ENCODE measurements around the gene DMRTA2. TPM values are rescaled to one million over a fixed set of nuclear protein-coding genes. Genes with fewer than 3 reads are reported as not detected.

Gene DMRTA2
- total and polyA plus RNA-seq, 9 of the 15 experiments (the other 6 are each of a cell fraction or from before 2014, with no cell fraction given), result not detected

- ChIA-PET CTCF (ENCODE audit: low intra/inter-chr PET ratio) (no interaction called here), POLR2A (interaction anchor here (1.0 kb wide), 1 partner anchor 14 kb away, joined by 3 read pairs; no protein-coding TSS in a partner anchor)
- Histone ChIP-seq H3K9me1 (ENCODE audit: control insufficient read depth, insufficient read depth, low read length) (no peaks in the 10 kb centered on the region), H3K9me3 (replicated peaks; ENCODE audit: control insufficient read depth, insufficient read depth, low read depth, low read length) (no peaks in the 10 kb centered on the region), H3K27ac (ENCODE audit: extremely low read depth, low read depth, low read length) (no peak overlapping the region), H3K4me2 (ENCODE audit: insufficient read depth, low read length) (no peak overlapping the region), H3K79me2 (ENCODE audit: control insufficient read depth, insufficient read depth, low read length) (no peaks in the 10 kb centered on the region), H3K36me3 (ENCODE audit: control insufficient read depth, insufficient read depth, low read length) (no peaks in the 10 kb centered on the region), H3K4me1 (replicated peaks in 1 of 2; ENCODE audit: control insufficient read depth in 2 of 2, insufficient read depth in 2 of 2, low read length in 2 of 2) (no peaks in the 10 kb centered on the region), H4K20me1 (replicated peaks; ENCODE audit: control insufficient read depth, insufficient read depth, low read length) (no peaks in the 10 kb centered on the region), H3K4me3 (no peak overlapping the region), H2AFZ (ENCODE audit: low read depth, low read length) (no peak overlapping the region), H3K27me3 (ENCODE audit: control insufficient read depth in 2 of 2, insufficient read depth in 2 of 2, low read length in 2 of 2) (peaks cover 0 to 3% of the 10 kb centered on the region in 2 experiments; a peak in 2 of 5 replicates), H3K9ac (ENCODE audit: insufficient read depth in 1 of 2, low read depth in 2 of 2, low read length in 2 of 2) (no peak overlapping the region)
- in situ Hi-C loops (cut with MboI) (loop anchor here (5.0 to 10.0 kb wide), 2 partner anchors 229 to 816 kb away; no protein-coding TSS in a partner anchor), intact Hi-C loops (cut with micrococcal nuclease) (no loop called here)
- WGBS (ENCODE audit: insufficient coverage, low coverage, missing lambda C conversion rate), result 2% methylated on average over 2 of the region's 2 CpGs
- BruUV-seq (replicated peaks), result no TSS peak
- ATAC-seq (no peak), DNase-seq (ENCODE audit: extremely low read depth in 1 of 4, low spot score in 3 of 4) (no peak), FAIRE-seq (no peak)
- TF ChIP-seq ZKSCAN8 (CRISPR knock-in tag; IDR thresholded peaks at IDR 0.05) (no peak), CEBPG (CRISPR knock-in tag; IDR thresholded peaks at IDR 0.05) (no peak), CEBPG (tag; conservative IDR thresholded peaks at IDR 0.05 in 1 of 2, IDR thresholded peaks at IDR 0.05 in 1 of 2) (0 out of 4 replicates have a peak, but pooled peaks of 1 of the 2 experiments have one; percentile 27)
Measured at GRCh38 chr1:50378770-50379169, 44.5 kb downstream of the DMRTA2 start.

- Histone ChIP-seq H3K4me3 (no peak overlapping the region), H3K79me2 (ENCODE audit: control insufficient read depth, insufficient read depth, low read length) (no peaks in the 10 kb centered on the region), H3K36me3 (ENCODE audit: control insufficient read depth, insufficient read depth, low read length) (no peaks in the 10 kb centered on the region), H3K9me3 (replicated peaks; ENCODE audit: control insufficient read depth, insufficient read depth, low read depth, low read length) (no peaks in the 10 kb centered on the region), H2AFZ (ENCODE audit: low read depth, low read length) (no peak overlapping the region), H3K9ac (ENCODE audit: insufficient read depth in 1 of 2, low read depth in 2 of 2, low read length in 2 of 2) (no peak overlapping the region), H3K27me3 (ENCODE audit: control insufficient read depth in 2 of 2, insufficient read depth in 2 of 2, low read length in 2 of 2) (no peaks in the 10 kb centered on the region; a peak in 2 of 5 replicates), H3K9me1 (ENCODE audit: control insufficient read depth, insufficient read depth, low read length) (no peaks in the 10 kb centered on the region), H3K4me2 (ENCODE audit: insufficient read depth, low read length) (no peak overlapping the region), H4K20me1 (replicated peaks; ENCODE audit: control insufficient read depth, insufficient read depth, low read length) (no peaks in the 10 kb centered on the region), H3K4me1 (replicated peaks in 1 of 2; ENCODE audit: control insufficient read depth in 2 of 2, insufficient read depth in 2 of 2, low read length in 2 of 2) (no peaks in the 10 kb centered on the region; a peak in 1 of 5 replicates), H3K27ac (ENCODE audit: extremely low read depth, low read depth, low read length) (no peak overlapping the region)
- FAIRE-seq (no peak), DNase-seq (ENCODE audit: extremely low read depth in 1 of 4, low spot score in 3 of 4) (no peak), ATAC-seq (no peak)
- WGBS (ENCODE audit: insufficient coverage, low coverage, missing lambda C conversion rate), result 0% methylated on average over 1 of the region's 1 CpG
- ChIA-PET POLR2A (interaction anchor here (0.9 kb wide), 1 partner anchor 604 kb away, joined by 3 read pairs; no protein-coding TSS in a partner anchor), CTCF (ENCODE audit: low intra/inter-chr PET ratio) (no interaction called here)
- BruUV-seq (replicated peaks), result no TSS peak
- in situ Hi-C loops (cut with MboI) (loop anchor here (10.0 to 25.0 kb wide), 2 partner anchors 689 to 821 kb away; no protein-coding TSS in a partner anchor), intact Hi-C loops (cut with micrococcal nuclease) (no loop called here)
- peak; percentile 88 for TF ChIP-seq ZFP36 (IDR thresholded peaks at IDR 0.05; ENCODE audit: low read depth, low read length, partially characterized antibody)
- no peak for TF ChIP-seq NFIX (CRISPR knock-in tag; IDR thresholded peaks at IDR 0.05; ENCODE audit: low read depth)
Measured at GRCh38 chr1:50373532-50373931, 49.7 kb downstream of the DMRTA2 start.
